Suprapubic skin (tissue), 3 donors: ENCODE results near the gene GMNC.

Experiments used
- EP300 ChIP-seq: sonication (generic); formaldehyde crosslinking; IDR thresholded peaks from one replicate; pipeline ENCODE4 v1.6.1; 2017; ENCODE audit warnings: antibody characterized with exemption
- POLR2A ChIP-seq, 2 donors: fragments of 450-650 bp; IDR thresholded peaks; one replicate each; pipeline ENCODE4 v1.6.1; 2017; ENCODE audit warnings: antibody characterized with exemption in 2 of 2, mild to moderate bottlenecking in 2 of 2, moderate library complexity in 2 of 2
- TF ChIP-seq, protein P1 (sequence below), 2 donors: fragments of 200-600 bp in 1 of 2; fragments of 450-650 bp in 1 of 2; sonication (generic) in 1 of 2; IDR thresholded peaks; one replicate each; pipeline ENCODE4 v1.5.1; 2016 to 2019; ENCODE audit warnings: antibody characterized with exemption in 2 of 2, mild to moderate bottlenecking in 1 of 2, moderate library complexity in 1 of 2

DNA sequence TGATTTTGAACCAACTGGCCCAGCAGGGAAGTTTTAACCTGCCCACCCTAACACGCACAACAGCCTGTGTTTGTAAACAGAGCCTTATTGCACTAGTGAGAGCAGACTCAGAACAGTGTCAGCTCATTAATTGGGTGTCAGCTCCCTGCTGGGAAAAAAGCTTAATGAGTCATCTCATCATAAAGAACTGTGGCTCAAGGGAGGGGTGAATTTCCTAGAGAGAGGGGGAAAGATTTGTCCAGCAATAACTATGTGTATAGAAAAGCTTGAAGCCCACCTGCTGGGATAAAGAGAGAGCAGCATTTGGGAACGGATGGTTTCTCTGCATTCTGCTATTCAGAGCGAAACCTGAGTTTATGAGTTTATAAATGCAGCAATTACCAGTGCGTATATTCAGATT is 48.9 kb upstream of the GMNC start:
- TF ChIP-seq, protein P1, sequence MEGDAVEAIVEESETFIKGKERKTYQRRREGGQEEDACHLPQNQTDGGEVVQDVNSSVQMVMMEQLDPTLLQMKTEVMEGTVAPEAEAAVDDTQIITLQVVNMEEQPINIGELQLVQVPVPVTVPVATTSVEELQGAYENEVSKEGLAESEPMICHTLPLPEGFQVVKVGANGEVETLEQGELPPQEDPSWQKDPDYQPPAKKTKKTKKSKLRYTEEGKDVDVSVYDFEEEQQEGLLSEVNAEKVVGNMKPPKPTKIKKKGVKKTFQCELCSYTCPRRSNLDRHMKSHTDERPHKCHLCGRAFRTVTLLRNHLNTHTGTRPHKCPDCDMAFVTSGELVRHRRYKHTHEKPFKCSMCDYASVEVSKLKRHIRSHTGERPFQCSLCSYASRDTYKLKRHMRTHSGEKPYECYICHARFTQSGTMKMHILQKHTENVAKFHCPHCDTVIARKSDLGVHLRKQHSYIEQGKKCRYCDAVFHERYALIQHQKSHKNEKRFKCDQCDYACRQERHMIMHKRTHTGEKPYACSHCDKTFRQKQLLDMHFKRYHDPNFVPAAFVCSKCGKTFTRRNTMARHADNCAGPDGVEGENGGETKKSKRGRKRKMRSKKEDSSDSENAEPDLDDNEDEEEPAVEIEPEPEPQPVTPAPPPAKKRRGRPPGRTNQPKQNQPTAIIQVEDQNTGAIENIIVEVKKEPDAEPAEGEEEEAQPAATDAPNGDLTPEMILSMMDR (IDR thresholded peaks at IDR 0.05), result no peak
- TF ChIP-seq POLR2A (IDR thresholded peaks at IDR 0.05) (no peak), EP300 (no peak)
